ENCODE results near the gene ASXL1.
"Not testable (repeated sequence)": the region's sequence is repeated elsewhere in the genome, so short reads cannot be mapped to it uniquely, and the experiment has no call there.

The ASXL1 gene

DNA sequence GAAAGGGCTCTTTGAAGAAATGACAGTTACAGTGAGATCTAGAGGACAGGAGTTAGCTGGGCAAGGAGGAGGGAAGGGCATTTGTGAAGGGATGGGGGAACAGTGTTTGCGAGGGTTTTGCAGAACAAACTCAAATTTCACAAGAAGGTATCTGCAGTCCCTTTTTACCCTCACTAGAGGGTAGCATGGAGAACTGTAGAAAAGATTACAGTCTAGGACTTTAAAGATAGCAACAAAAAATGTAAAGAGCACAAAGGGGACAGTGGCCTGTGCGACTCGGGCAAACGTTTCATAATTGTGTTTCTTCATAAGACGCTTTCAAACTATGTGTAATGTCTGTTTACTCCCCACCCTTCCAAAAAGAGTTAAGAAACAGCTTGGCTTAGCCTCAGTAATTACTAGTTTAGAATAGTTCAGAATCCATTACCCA, 21.2 kb upstream of the ASXL1 start:
- no peak overlapping the region for H3K27ac ChIP-seq (ENCODE audit: low read depth in 2 of 2, low read length in 2 of 2)
- H3K36me3 ChIP-seq (ENCODE audit: control insufficient read depth in 2 of 2, insufficient read depth in 2 of 2, low read length in 2 of 2): peaks cover 2 to 4% of the 10 kb centered on the region in 2 donors
- H3K4me1 ChIP-seq (ENCODE audit: control insufficient read depth in 2 of 2, insufficient read depth in 2 of 2, low read length in 2 of 2): peaks cover 0 to 14% of the 10 kb centered on the region in 2 donors
- H3K9ac ChIP-seq (ENCODE audit: low read depth in 1 of 2, low read length in 2 of 2): no peak overlapping the region
- no peak overlapping the region for H3K4me3 ChIP-seq (ENCODE audit: low read length in 2 of 2)
- H3K9me3 ChIP-seq (ENCODE audit: control insufficient read depth in 2 of 2, low read length in 2 of 2): no peaks in the 10 kb centered on the region
- no peaks in the 10 kb centered on the region for H3K27me3 ChIP-seq (ENCODE audit: control insufficient read depth in 2 of 2, insufficient read depth in 2 of 2, low read length in 2 of 2)

GRCh38 chr20:32337937-32338661, 20.0 kb upstream of the ASXL1 start:
- Histone ChIP-seq H3K9me3 (ENCODE audit: control insufficient read depth in 2 of 2, low read length in 2 of 2) (no peaks in the 10 kb centered on the region), H3K9ac (ENCODE audit: low read depth in 1 of 2, low read length in 2 of 2) (no peak overlapping the region), H3K4me1 (ENCODE audit: control insufficient read depth in 2 of 2, insufficient read depth in 2 of 2, low read length in 2 of 2) (peaks cover 0 to 14% of the 10 kb centered on the region in 2 donors), H3K27ac (ENCODE audit: low read depth in 2 of 2, low read length in 2 of 2) (no peak overlapping the region), H3K27me3 (ENCODE audit: control insufficient read depth in 2 of 2, insufficient read depth in 2 of 2, low read length in 2 of 2) (no peaks in the 10 kb centered on the region), H3K36me3 (ENCODE audit: control insufficient read depth in 2 of 2, insufficient read depth in 2 of 2, low read length in 2 of 2) (no peaks in the 10 kb centered on the region), H3K4me3 (ENCODE audit: low read length in 2 of 2) (no peak overlapping the region)

- Histone ChIP-seq H3K4me3 (ENCODE audit: low read length in 2 of 2) (no peak overlapping the region), H3K9me3 (ENCODE audit: control insufficient read depth in 2 of 2, low read length in 2 of 2) (no peaks in the 10 kb centered on the region), H3K27me3 (ENCODE audit: control insufficient read depth in 2 of 2, insufficient read depth in 2 of 2, low read length in 2 of 2) (no peaks in the 10 kb centered on the region), H3K4me1 (ENCODE audit: control insufficient read depth in 2 of 2, insufficient read depth in 2 of 2, low read length in 2 of 2) (peaks cover 0 to 14% of the 10 kb centered on the region in 2 donors), H3K27ac (ENCODE audit: low read depth in 2 of 2, low read length in 2 of 2) (no peak overlapping the region), H3K9ac (ENCODE audit: low read depth in 1 of 2, low read length in 2 of 2) (no peak overlapping the region), H3K36me3 (ENCODE audit: control insufficient read depth in 2 of 2, insufficient read depth in 2 of 2, low read length in 2 of 2) (no peaks in the 10 kb centered on the region)
Observed at GRCh38 chr20:32338665-32339064, 19.5 kb upstream of the ASXL1 start.

GRCh38 chr20:32339116-32339515, 19.0 kb upstream of the ASXL1 start:
- H3K36me3 ChIP-seq (ENCODE audit: control insufficient read depth in 2 of 2, insufficient read depth in 2 of 2, low read length in 2 of 2): no peaks in the 10 kb centered on the region
- H3K4me3 ChIP-seq (ENCODE audit: low read length in 2 of 2): no peak overlapping the region
- no peaks in the 10 kb centered on the region for H3K27me3 ChIP-seq (ENCODE audit: control insufficient read depth in 2 of 2, insufficient read depth in 2 of 2, low read length in 2 of 2)
- H3K9ac ChIP-seq (ENCODE audit: low read depth in 1 of 2, low read length in 2 of 2): no peak overlapping the region
- no peaks in the 10 kb centered on the region for H3K9me3 ChIP-seq (ENCODE audit: control insufficient read depth in 2 of 2, low read length in 2 of 2)
- no peak overlapping the region for H3K27ac ChIP-seq (ENCODE audit: low read depth in 2 of 2, low read length in 2 of 2)
- H3K4me1 ChIP-seq (ENCODE audit: control insufficient read depth in 2 of 2, insufficient read depth in 2 of 2, low read length in 2 of 2): peaks cover 0 to 9% of the 10 kb centered on the region in 2 donors

GRCh38 chr20:32341053-32341452, 17.1 kb upstream of the ASXL1 start:
- not testable (repeated sequence) for H3K4me1 ChIP-seq (ENCODE audit: control insufficient read depth in 2 of 2, insufficient read depth in 2 of 2, low read length in 2 of 2); H3K9ac ChIP-seq (ENCODE audit: low read depth in 1 of 2, low read length in 2 of 2); H3K27me3 ChIP-seq (ENCODE audit: control insufficient read depth in 2 of 2, insufficient read depth in 2 of 2, low read length in 2 of 2); H3K36me3 ChIP-seq (ENCODE audit: control insufficient read depth in 2 of 2, insufficient read depth in 2 of 2, low read length in 2 of 2); H3K27ac ChIP-seq (ENCODE audit: low read depth in 2 of 2, low read length in 2 of 2); H3K4me3 ChIP-seq (ENCODE audit: low read length in 2 of 2); H3K9me3 ChIP-seq (ENCODE audit: control insufficient read depth in 2 of 2, low read length in 2 of 2)

GRCh38 chr20:32343439-32343838, 14.7 kb upstream of the ASXL1 start:
- H3K27ac ChIP-seq (ENCODE audit: low read depth in 2 of 2, low read length in 2 of 2): no peak overlapping the region
- H3K4me3 ChIP-seq (ENCODE audit: low read length in 2 of 2): no peak overlapping the region
- H3K9ac ChIP-seq (ENCODE audit: low read depth in 1 of 2, low read length in 2 of 2): no peak overlapping the region
- H3K27me3 ChIP-seq (ENCODE audit: control insufficient read depth in 2 of 2, insufficient read depth in 2 of 2, low read length in 2 of 2): no peaks in the 10 kb centered on the region
- no peaks in the 10 kb centered on the region for H3K36me3 ChIP-seq (ENCODE audit: control insufficient read depth in 2 of 2, insufficient read depth in 2 of 2, low read length in 2 of 2)
- H3K4me1 ChIP-seq (ENCODE audit: control insufficient read depth in 2 of 2, insufficient read depth in 2 of 2, low read length in 2 of 2): peaks cover 3 to 4% of the 10 kb centered on the region in 2 donors
- no peaks in the 10 kb centered on the region for H3K9me3 ChIP-seq (ENCODE audit: control insufficient read depth in 2 of 2, low read length in 2 of 2)

DNA sequence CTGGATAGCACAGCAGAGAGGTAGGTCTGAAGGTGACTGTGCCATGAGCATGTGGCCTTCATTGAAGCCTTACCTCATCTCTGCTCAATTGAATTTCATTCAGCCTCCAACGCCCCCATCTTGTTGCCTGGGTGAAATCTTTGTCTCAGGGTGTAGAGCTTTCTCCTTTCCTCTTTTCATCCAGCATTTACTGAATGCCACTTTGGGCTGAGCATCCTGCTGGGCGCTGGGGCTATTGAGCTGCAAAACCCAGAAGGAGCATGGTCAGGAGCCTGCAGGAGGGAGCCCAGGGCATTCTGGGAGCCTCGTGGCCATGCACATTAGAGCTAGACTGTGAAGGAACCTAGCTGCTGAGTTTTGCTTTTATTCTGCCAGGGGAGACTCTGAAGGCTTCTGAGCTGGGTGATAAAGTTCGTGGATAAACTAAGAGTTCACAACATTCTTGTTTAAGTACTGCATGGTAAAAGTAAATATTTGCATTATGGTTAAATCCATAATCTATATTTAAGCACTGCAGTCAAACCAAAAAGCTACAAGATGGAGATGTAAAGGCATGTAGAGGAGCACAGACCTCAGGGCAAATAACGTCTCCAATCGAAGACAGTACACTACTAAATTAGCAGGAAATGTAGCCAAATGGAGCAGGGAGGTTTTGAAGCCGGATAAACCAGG, 13.2 kb upstream of the ASXL1 start:
- Histone ChIP-seq H3K4me3 (ENCODE audit: low read length in 2 of 2) (no peak overlapping the region), H3K9me3 (ENCODE audit: control insufficient read depth in 2 of 2, low read length in 2 of 2) (no peaks in the 10 kb centered on the region), H3K36me3 (ENCODE audit: control insufficient read depth in 2 of 2, insufficient read depth in 2 of 2, low read length in 2 of 2) (no peaks in the 10 kb centered on the region), H3K4me1 (ENCODE audit: control insufficient read depth in 2 of 2, insufficient read depth in 2 of 2, low read length in 2 of 2) (peaks cover 3 to 4% of the 10 kb centered on the region in 2 donors), H3K27me3 (ENCODE audit: control insufficient read depth in 2 of 2, insufficient read depth in 2 of 2, low read length in 2 of 2) (no peaks in the 10 kb centered on the region), H3K27ac (ENCODE audit: low read depth in 2 of 2, low read length in 2 of 2) (no peak overlapping the region), H3K9ac (ENCODE audit: low read depth in 1 of 2, low read length in 2 of 2) (no peak overlapping the region)

DNA sequence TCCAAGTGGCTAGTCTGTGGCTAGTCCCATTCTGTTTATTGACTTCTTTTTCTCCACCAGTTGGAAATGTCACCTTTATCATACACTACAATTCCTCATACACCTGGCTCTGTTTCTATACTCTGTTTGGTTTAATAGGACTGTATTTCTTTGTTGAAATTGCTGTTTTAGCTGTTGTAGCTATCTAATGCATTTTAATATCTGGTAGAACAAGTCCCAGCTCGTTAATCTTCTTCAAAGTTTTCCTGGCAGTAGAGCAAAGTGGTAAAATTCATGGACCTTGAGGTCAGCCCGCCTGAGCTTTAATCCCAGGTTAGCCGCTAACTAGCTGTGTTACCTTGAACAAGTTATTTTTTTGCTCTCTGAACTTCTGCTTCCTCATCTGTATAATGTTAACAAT, 9.9 kb upstream of the ASXL1 start:
- Histone ChIP-seq H3K36me3 (ENCODE audit: control insufficient read depth in 2 of 2, insufficient read depth in 2 of 2, low read length in 2 of 2) (no peaks in the 10 kb centered on the region), H3K27me3 (ENCODE audit: control insufficient read depth in 2 of 2, insufficient read depth in 2 of 2, low read length in 2 of 2) (no peaks in the 10 kb centered on the region), H3K27ac (ENCODE audit: low read depth in 2 of 2, low read length in 2 of 2) (no peak overlapping the region), H3K4me1 (ENCODE audit: control insufficient read depth in 2 of 2, insufficient read depth in 2 of 2, low read length in 2 of 2) (peaks cover 3 to 4% of the 10 kb centered on the region in 2 donors), H3K9ac (ENCODE audit: low read depth in 1 of 2, low read length in 2 of 2) (no peak overlapping the region), H3K9me3 (ENCODE audit: control insufficient read depth in 2 of 2, low read length in 2 of 2) (no peaks in the 10 kb centered on the region), H3K4me3 (ENCODE audit: low read length in 2 of 2) (no peak overlapping the region)

- Histone ChIP-seq H3K9me3 (ENCODE audit: control insufficient read depth in 2 of 2, low read length in 2 of 2) (no peaks in the 10 kb centered on the region), H3K27ac (ENCODE audit: low read depth in 2 of 2, low read length in 2 of 2) (no peak overlapping the region), H3K4me3 (ENCODE audit: low read length in 2 of 2) (no peak overlapping the region), H3K36me3 (ENCODE audit: control insufficient read depth in 2 of 2, insufficient read depth in 2 of 2, low read length in 2 of 2) (no peaks in the 10 kb centered on the region), H3K4me1 (ENCODE audit: control insufficient read depth in 2 of 2, insufficient read depth in 2 of 2, low read length in 2 of 2) (no peaks in the 10 kb centered on the region), H3K27me3 (ENCODE audit: control insufficient read depth in 2 of 2, insufficient read depth in 2 of 2, low read length in 2 of 2) (no peaks in the 10 kb centered on the region), H3K9ac (ENCODE audit: low read depth in 1 of 2, low read length in 2 of 2) (no peak overlapping the region)
Observed at GRCh38 chr20:32350421-32350820, 7.7 kb upstream of the ASXL1 start.

GRCh38 chr20:32352121-32352720, 5.9 kb upstream of the ASXL1 start:
- Histone ChIP-seq H3K9ac (ENCODE audit: low read depth in 1 of 2, low read length in 2 of 2) (no peak overlapping the region), H3K27ac (ENCODE audit: low read depth in 2 of 2, low read length in 2 of 2) (no peak overlapping the region), H3K4me1 (ENCODE audit: control insufficient read depth in 2 of 2, insufficient read depth in 2 of 2, low read length in 2 of 2) (peaks cover 7 to 10% of the 10 kb centered on the region in 2 donors), H3K27me3 (ENCODE audit: control insufficient read depth in 2 of 2, insufficient read depth in 2 of 2, low read length in 2 of 2) (no peaks in the 10 kb centered on the region), H3K36me3 (ENCODE audit: control insufficient read depth in 2 of 2, insufficient read depth in 2 of 2, low read length in 2 of 2) (no peaks in the 10 kb centered on the region), H3K4me3 (ENCODE audit: low read length in 2 of 2) (no peak overlapping the region), H3K9me3 (ENCODE audit: control insufficient read depth in 2 of 2, low read length in 2 of 2) (no peaks in the 10 kb centered on the region)
